GM19240 (cell line): Measurements from ENCODE around the gene FADS2.
A peak's percentile ranks its signal among the peaks of the same experiment; 100 is the strongest.

Experiments
- DNase-seq: peaks from one replicate; pipeline ENCODE4 v3.0.0; 2011; ENCODE audit warnings: low spot score; ENCODE audit not compliant: insufficient read length

FADS2 gene

DNA sequence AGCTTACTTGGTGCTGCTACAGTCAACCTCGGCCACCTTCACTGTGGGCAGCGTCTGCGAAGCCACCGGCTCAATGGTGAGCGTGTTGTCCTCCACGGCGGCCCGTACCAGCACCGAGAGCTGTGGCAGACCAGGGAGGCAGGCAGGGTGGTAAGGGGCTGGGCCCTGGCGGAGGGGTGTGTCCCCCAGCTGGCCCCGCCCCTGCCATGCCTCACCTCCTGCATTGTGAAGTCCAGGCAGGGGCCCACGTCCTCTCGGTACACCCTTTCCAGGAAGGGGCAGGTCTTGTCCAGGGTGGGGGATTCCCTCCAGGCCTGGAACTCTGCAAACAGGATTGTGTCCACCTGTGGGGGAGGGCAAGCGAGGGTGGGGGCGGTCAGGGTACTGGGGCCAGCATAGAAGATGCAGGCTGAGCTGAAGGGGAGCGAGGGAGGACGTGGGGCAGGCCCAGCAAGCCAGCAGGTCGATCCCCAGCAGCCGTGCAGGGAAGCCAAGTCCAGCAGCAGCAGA is 76.5 kb downstream of the FADS2 start:
- DNase-seq: no peak

DNA sequence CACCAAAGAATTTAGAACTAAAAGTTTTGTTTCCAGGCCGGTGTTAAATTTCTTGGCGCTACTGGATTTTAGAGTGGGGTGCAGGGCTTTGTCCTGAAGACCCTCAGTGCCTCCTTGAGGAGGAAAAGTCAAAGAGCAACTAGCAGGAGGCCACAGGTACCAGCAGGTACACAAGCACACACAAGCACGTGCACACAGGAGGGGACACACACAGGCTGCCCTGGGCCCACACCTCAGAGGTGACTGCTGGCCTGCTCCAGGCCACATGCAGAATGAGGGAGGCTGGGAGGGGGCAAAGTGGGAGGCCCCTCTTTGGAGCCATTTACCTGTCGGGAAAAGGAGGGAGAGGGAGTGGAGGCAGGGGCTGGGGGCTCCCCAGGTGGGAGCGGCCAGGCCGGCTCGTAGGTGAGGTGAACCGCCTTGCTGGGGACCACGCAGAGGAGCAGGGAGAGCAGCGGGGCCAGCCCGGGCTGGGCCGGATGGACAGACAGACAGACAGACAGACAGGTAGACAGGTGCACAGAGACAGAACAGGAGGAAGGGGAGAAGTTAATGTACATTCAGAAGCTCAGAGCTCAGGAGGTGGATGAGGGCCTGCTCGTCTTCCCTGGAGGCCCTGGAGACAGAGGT is 77.1 kb downstream of the FADS2 start:
- DNase-seq: no peak

DNA sequence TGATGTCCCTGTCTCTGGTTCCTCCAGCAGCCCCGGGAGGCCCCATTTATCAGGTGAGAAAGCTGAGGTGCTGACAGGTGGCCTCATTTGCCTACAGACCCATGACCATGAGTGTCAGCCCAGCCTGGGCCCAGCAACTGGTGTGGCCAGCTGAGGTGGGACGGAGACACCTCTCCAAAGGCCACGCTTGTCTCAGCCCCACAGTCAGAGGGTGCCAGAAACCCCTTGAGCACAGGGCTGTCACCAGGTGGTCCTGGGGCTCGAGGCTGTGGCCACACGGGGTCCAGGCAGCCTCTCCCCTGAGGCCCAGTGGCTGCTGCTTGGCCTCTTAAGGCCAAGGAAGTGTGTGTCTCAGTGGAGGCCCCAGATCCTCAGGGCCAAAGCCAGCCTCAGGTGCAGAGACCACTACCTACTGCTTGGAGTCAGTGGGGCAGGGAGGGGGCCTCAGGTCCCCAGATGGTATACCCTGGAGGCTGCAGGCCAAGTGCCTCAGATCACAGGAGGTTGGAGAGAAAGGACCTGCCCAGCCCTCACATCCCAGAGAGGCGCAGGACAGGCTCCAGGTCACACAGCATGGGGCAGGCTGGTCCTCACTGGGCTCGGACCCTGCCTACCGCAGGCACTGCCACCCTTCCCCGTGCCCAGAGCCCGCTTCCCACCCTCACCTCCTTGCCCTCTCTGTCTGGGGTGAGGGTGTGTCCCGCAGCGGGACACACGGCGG is 77.9 kb downstream of the FADS2 start:
- DNase-seq: no peak

DNA sequence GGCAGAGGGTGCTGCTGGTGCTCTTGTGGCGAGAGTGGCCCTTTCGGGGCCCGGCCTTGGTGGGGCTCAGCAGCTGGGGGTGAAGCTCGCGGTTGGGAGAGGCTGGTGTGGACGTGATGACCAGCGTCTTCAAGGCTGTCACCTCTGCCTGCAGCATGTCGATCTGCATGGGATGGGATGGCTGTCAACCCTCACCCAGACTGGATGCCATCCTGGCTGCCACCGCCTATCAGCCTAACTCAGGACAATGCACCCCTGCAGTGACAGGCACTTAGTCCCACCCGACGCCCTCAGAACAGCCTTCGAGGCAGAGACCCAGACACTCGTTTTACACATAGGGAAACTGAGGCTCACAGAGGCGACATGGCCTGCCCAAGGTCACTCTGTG is 78.4 kb downstream of the FADS2 start:
- no peak for DNase-seq

DNA sequence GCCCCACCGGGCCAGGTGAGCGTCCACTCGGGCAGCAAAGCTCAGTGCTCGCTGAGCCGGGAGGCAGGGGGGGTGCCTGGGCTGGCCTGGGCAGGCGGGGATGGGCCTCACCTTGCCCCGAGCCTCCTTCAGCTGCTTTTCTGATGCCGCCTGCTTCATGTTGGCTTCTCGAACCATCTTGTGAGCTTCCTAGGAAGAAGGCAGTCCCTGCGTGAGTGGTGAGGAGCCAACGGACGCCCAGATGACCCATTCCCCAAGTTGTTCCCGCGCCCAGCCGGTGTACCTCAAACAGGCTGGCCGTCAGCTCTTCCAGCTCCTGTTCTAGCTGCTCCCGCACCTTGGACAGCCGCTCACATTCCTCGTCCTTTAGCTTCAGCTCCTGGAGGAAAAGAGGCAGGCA is 79.2 kb downstream of the FADS2 start:
- DNase-seq: no peak

DNA sequence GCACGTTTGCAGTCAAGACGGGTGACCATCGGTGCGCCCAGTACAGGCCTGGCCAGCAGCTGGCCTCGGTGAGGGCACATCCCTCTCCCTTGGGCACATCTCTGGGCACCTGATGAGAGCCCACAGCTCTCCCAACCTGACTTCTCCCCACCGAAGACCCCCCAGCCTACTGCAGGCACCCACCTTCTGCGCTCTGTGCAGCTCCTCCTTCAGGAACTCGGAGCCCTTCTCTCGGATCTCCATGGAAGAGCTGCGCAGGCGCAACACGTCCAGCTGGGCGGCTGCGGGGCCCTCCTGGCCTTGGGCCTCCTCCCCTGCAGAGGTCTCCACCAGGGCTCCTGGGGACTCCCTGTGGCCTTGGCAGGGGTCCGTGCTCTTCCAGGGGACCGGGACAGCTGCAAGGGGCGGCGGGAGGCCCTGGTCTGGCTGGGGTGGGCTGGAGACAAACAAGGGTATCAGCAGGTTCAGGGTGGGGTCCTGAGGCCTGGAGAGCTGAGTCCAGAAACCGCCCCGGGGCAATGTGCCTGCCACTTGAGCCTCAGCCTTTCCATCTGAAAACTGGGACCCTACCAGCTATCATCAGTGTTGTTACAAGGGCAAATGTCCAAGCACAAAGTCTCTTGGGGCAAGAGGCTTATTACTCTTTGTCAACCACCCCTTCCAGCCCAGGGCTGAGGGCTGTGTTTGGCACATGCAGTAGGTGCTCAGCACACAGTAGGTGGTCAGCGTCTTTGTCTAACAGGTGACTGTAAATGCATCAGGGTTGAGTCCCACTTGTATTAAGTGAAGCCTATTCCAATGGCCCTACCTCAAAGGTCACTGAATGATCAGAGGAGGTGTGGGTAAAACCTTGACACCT is 80.0 kb downstream of the FADS2 start:
- no peak for DNase-seq

DNA sequence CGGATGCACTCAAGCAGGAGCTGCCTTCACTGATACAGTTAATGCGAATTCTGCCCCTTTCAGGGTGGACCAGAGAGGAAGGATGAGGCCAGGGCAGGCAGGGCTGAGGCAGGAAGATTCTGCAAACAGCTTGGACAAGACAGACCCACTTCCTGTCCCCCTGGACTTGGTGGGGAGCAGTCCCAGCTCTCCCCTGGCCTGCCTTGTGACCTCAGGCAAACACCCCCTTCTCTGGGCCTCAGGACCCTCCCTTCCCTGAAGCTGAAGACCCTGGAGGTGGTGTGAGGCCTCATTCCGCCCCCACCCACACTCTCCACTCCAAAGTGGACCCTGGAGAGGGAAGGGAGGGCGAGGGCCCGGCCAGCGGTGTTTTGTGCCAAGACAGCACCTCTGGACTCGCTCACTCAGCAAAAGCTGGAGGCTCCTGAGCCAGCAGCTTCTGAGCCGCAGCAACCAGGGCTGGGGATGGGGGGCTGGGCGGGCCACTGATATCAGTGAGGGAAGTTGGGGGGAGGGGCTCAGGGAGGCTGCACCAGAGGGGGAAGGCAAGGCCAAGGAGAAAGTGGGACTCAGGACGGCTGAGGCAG is 80.7 kb downstream of the FADS2 start:
- no peak for DNase-seq

DNA sequence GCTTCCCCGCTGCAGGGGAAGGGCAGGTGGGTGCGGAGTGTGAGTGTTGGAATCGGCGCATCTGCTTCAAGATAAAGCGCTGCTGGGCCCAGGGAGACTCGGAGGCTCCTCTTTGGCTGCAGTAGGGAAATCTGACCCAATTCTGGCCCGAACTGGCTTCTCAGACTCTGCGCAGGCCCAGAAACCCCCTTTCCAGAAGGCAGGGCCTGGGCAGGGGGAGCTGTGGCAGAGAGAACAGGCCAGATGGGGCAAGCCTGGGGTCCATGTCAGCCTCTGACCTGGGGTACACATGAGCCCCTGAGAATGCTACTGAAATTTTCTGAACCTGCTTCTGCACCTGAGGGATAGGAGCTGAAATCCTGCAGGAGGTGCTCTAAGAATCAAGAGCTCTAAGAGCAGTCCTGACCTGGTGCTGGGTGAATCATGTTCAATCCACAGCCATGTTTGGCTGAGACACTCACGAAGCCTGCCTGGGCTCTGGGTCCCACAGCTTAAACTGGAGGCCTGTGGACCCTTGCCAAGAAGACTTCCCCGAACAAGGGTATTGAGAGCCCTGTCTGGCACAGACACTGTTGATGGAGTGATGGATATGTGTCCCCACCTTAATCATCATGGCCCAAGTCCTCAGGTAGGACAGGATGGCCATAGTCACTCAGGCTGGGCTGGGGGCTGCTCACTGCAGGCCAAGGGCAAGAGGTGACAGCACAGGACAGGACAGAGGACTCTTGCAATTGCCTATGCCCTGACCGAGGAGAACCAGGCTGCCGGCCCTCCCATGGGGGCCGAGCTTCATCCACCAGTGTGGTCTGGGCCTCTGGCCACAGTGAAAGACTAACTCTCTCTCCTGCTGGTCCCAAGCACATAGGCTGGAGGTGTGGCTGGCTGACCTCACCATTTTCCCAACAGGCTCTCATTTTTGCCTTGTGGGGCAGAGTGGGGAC is 82.4 kb downstream of the FADS2 start:
- no peak for DNase-seq

DNA sequence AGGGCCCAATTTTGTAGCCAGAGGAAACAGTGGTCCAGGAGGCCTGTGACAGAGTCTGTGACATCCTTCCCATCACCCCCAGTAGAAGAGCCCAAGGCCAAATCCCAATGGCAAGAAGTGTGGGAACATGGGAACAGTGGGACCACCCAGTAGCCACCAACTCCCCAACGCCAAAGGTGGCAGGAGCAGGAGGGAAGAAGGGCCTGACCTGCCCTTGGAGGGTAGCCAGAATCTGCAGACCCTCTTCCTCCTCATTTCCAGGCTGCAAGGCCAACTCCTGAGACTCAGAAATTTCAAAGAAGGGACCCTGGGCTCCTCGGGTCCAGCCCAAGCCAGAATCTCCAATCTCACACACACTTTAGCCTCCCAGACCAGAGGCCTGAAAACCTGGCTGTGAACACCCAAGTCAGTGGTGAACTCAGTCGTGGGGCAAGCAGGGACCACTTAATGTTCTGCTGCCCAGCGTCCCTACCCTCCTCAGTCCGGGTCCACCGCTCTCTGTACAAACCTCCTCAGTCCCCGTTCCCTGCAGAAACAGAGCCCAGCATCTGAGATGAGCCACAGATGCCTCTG is 83.1 kb downstream of the FADS2 start:
- DNase-seq: no peak

DNA sequence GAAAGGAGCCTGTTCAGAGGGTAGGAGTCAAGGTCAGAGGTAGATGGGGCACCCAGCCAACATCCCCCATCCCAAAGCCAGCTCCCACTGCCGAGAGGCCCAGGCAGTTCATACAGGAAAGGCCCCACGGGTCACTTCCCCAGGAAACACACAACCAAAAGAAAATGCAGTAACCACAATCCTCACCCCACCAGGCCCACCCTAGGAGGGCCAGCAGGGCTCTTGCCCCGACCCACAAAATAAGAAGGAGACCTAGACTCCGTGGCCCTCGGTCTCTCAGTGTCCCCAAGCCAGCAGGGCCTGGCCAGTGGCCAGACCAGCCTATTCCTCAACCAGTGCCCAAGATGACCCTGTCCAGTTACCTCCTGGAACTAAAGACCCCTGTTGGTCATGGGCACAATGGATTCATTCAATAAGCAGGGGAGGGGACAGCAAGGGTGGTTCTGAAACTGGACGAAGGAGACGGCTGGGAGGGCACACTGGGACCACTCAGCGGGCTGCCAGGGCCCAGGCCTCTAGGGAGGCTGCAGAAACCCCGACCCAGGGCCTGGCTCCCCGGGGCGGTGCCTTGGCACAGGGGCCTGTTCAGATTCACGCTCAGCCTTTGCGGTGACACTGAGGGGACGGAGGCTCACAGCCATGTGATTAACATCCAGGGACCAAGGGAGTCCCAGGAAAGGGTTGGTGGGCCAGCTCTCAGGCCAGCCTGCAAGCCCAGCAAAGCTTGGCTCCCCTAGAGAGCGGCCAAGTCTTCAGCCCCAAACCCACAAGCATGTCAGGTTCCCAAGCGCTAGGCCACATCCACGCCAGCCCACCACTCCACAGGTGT is 83.8 kb downstream of the FADS2 start:
- DNase-seq: no peak

DNA sequence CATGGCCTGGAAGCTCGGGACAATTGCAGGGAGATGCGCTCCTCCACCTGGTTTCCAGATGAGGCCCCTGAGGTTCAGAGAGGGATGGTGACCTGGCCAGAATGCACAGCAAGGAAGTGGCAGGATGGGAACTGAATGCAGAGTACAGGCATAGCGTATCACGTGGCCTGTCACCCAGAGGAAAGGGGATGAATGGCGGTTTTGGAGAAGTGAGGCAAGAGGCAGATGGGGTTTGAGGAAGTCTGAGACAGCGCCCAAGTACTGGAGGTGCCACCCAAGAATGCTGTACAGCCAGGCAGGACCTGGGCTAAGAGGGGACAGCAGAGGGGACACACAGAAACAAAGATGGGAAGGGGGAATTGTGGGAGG is 84.4 kb downstream of the FADS2 start:
- no peak for DNase-seq

DNA sequence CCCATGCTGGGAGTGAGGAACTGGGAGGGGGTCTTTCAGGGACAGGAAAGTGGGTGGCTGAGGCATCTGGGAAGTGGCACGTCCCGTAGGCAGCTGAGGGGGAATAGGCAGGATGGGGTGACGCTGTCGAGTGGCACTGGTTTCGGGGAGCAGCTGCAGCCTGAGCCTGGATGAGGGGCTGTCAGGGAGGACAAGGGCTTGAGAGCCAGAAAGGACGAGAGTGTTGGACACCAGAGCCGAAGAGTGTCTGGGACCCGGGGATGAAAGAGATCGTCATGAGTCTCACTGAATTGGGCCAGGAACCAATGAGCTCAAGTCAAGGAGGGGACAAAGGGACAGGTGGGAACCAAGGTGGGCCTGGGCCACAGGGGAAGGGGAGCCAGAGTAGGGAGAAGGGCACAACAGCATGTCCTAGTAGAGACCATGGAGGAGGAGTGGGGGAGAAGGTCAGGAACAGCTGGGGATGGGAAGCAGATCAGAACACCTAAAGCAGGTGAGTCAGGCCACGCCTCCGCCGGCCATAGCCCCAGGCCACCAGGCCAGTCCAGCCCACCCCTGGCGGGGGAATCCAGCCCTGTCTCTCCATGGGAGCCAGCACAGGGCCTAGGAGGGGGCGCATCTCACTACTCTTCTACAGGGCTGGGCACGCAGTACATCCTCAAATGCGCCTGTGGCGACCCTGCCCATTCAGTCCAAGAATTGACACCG is 85.0 kb downstream of the FADS2 start:
- DNase-seq: peak; percentile 3

DNA sequence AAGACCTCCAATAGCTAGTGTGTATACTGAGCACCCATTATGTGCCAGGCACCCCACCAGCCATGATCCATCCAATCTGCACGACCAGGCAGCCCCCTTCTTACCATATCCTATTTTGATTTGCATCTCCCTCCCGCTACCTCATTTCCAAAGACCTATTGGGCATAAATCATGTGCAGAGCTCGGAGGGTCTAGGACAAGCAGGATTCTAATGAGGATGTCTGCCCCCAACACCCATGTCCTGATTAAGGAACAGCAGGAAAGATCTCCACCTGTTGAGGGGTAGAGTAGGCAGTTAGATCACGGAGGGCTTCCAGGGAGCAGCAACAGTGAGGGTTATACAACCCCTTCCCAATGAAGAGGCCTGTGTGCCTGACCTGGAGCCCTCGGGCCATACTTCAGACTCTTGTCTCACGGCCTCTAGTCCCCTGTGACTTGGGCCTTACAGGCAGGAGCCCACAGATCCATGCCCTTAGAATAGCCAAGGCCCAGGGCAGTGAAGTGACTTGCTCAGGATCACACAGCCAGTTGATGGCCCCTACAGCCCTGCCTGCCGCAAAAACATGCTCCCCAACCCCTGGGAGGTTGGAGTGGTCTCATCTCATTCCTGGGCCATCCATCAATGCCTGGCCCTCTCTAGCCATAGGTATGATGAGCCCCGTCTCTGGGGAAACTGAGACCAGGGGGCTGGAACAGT is 85.7 kb downstream of the FADS2 start:
- peak; percentile 1 for DNase-seq

DNA sequence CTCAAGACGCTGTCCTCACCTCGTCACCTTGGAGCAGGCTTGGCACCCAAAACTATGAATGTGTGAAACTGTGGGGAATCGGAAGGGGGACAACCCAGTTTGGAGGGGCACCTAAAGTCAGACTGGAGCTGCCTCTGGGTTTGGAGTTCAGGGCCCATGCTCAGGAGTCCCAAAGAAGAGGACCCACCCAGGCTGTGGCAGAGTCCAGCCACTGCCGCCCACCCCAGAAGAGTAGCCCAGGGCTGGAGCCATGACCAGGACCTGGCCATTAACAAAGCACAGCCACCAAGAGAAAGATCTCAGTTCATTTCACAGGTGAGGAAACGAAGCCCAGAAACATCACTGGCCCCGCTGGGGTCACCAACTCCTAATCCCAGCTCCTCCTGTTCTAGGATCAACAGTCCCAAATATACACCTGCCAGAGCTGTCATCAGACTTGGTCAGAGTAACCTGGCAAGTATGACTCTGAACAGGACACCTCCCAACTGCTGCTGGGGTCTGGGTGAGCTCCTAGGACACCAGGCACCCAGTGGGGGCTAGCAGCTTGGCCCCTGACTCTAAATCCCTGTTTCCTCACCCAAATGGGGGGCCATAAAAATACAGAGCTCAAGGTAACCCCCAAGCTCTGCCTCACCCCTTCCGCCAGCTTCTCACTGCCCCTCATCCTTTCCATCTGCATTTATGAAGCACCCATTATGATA is 86.5 kb downstream of the FADS2 start:
- DNase-seq: peak; percentile 2

DNA sequence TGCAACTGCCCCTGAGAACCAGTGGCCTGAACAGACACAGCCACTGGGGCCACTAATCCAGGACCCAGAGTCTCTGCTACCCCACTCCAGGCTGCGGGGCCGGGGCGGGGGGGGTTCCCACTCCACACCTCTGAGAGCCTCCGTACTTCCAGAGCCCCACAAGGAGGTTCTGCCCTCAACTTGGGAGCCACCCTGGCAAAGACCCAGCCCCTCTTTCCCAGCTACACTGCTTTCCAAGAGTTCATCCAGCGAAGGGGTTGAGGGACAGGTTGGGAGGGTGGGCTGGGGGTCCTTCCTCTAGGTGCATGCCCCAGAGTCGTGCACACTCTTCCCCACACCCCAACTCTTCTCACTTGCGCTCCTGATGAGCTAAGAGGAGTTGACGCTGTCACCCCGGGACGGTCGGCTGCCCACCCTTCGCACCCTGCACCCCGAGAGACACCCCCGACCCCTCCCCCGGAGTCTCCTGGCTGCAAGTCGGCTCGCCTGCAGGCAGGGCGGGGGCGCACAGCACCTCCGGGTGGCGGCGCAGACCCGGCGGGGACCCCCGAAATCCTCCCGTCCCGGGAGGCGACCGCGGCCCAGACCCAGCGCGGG is 88.7 kb downstream of the FADS2 start:
- DNase-seq: peak; percentile 1
